OCI-LY7 (cell line): ENCODE data around the gene LYPD5. TPM values are rescaled to one million over a fixed set of nuclear protein-coding genes. Genes with fewer than 3 reads are reported as not detected.

Source experiments
- BruUV-seq: library from RNA; stranded (reverse); fragments of 400-500 nt; replicated peaks from 2 replicates; lab custom pipeline; 2021; lab: Mats Ljungman, UMichigan
- CTCF ChIA-PET: fragments of 300-600 bp; sonication (Branson Sonifier 250); formaldehyde crosslinking; loops from one replicate; lab custom pipeline; 2022; ENCODE audit warnings: antibody characterized with exemption; ENCODE audit not compliant: unreplicated experiment; lab: Charles Lee
- POLR2A ChIA-PET: fragments of 300-600 bp; sonication (Branson Sonifier 250); formaldehyde crosslinking; loops from one replicate; lab custom pipeline; 2022; ENCODE audit warnings: antibody characterized with exemption; lab: Charles Lee
- DNase-seq: peaks from one replicate; pipeline ENCODE4 v3.0.0-alpha.2; 2015; ENCODE audit warnings: low spot score
- H2AFZ ChIP-seq: fragments of 200-600 bp; sonication (generic), shearing (Covaris generic); 2 replicates; pipeline ENCODE4 v1.6.1; 2014; ENCODE audit warnings: mild to moderate bottlenecking, antibody characterized with exemption, low read length, moderate library complexity
- H3K27ac ChIP-seq: fragments of 200-600 bp; sonication (generic); 2 replicates; pipeline ENCODE4 v1.5.1; 2014; ENCODE audit warnings: mixed run types, low read depth, mild to moderate bottlenecking, moderate library complexity, low read length, inconsistent platforms; ENCODE audit not compliant: poor library complexity, severe bottlenecking
- H3K36me3 ChIP-seq: fragments of 200-600 bp; sonication (generic); 2 replicates; pipeline ENCODE4 v1.6.1; 2014; ENCODE audit warnings: mild to moderate bottlenecking, antibody characterized with exemption, low read length, moderate library complexity, mixed read lengths; ENCODE audit not compliant: insufficient read depth
- H3K4me1 ChIP-seq: fragments of 200-600 bp; sonication (generic); 2 replicates; pipeline ENCODE4 v1.5.1; 2014; ENCODE audit warnings: mild to moderate bottlenecking, low read length; ENCODE audit not compliant: insufficient read depth, poor library complexity, severe bottlenecking
- H3K4me2 ChIP-seq: fragments of 200-600 bp; sonication (generic); 2 replicates; pipeline ENCODE4 v1.6.1; 2014; ENCODE audit warnings: mild to moderate bottlenecking, low read length
- H3K4me3 ChIP-seq: fragments of 200-600 bp; sonication (generic); 2 replicates; pipeline ENCODE4 v1.5.1; 2014; ENCODE audit warnings: mild to moderate bottlenecking, low read depth, low read length; ENCODE audit not compliant: poor library complexity, severe bottlenecking
- H3K79me2 ChIP-seq: fragments of 200-600 bp; sonication (generic); 2 replicates; pipeline ENCODE4 v1.6.1; 2016; ENCODE audit warnings: low read depth, mild to moderate bottlenecking, low read length, moderate library complexity, mixed read lengths; ENCODE audit not compliant: insufficient read depth
- H3K9me2 ChIP-seq: fragments of 200-600 bp; sonication (generic); 2 replicates; pipeline ENCODE4 v1.6.1; 2016; ENCODE audit warnings: mild to moderate bottlenecking, low read length, mixed read lengths; ENCODE audit not compliant: insufficient read depth
- H3K9me3 ChIP-seq: fragments of 200-600 bp; sonication (generic); 2 replicates; pipeline ENCODE4 v1.6.1; 2014; ENCODE audit warnings: mild to moderate bottlenecking, mixed run types, low read length, mixed read lengths
- H4K20me1 ChIP-seq: fragments of 200-600 bp; sonication (generic); 2 replicates; pipeline ENCODE4 v1.6.1; 2014; ENCODE audit warnings: mild to moderate bottlenecking, antibody characterized with exemption, low read length, moderate library complexity, mixed read lengths; ENCODE audit not compliant: insufficient read depth
- EZH2phosphoT487 ChIP-seq: fragments of 200-600 bp; sonication (generic); IDR thresholded peaks from 2 replicates; pipeline ENCODE4 v1.6.1; 2018; ENCODE audit warnings: low read depth, borderline replicate concordance, mild to moderate bottlenecking, mixed run types, antibody characterized with exemption, low read length, moderate library complexity, mixed read lengths
- intact Hi-C: fragments of 100-400 bp; cut with micrococcal nuclease; formaldehyde crosslinking; loops from one replicate; pipeline ENCODE4 v1.10.0; 2022; ENCODE audit not compliant: unreplicated experiment
- total RNA-seq, 2 experiments: library from RNA; depleted of rRNA in 1 of 2; stranded (reverse); fragments of >200 nt in 1 of 2; shearing (Covaris generic) in 1 of 2; gene quantifications; 2 replicates each; pipeline ENCODE4 v1.2.3, GENCODE V29; 2014 to 2022
- TF ChIP-seq, protein P1 (sequence below): fragments of 200-600 bp; sonication (generic); conservative IDR thresholded peaks from 2 replicates; pipeline ENCODE4 v1.5.1; 2014; ENCODE audit warnings: mild to moderate bottlenecking, antibody characterized with exemption, low read length, moderate library complexity, mixed read lengths

Gene LYPD5
- total RNA-seq, 2 experiments from 2014 or later, result not detected

DNA sequence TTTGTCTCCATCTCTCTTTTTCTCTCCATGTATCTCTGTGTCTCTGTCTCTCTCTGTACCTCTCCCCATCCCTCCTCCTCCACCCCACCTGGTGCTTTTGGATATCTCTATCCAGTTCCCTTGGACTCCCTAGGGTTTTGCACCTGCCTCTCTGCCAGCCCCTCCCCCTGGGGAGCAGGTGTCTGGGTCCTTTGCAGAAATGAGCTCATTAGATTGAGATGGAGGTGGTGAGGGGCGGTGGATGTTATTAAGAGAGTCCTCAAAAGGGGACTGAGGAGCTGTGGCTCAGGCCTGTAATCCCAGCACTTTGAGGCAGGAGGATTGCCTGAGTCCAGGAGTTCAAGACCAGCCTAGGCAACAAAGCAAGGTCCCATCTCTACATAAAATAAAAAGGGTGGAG, 23.6 kb downstream of the LYPD5 start:
- DNase-seq, result peak; percentile 82
- H3K4me1 ChIP-seq, result peaks cover 74% of the 10 kb centered on the region
- TF ChIP-seq EZH2phosphoT487, result no peak
- TF ChIP-seq, protein P1, sequence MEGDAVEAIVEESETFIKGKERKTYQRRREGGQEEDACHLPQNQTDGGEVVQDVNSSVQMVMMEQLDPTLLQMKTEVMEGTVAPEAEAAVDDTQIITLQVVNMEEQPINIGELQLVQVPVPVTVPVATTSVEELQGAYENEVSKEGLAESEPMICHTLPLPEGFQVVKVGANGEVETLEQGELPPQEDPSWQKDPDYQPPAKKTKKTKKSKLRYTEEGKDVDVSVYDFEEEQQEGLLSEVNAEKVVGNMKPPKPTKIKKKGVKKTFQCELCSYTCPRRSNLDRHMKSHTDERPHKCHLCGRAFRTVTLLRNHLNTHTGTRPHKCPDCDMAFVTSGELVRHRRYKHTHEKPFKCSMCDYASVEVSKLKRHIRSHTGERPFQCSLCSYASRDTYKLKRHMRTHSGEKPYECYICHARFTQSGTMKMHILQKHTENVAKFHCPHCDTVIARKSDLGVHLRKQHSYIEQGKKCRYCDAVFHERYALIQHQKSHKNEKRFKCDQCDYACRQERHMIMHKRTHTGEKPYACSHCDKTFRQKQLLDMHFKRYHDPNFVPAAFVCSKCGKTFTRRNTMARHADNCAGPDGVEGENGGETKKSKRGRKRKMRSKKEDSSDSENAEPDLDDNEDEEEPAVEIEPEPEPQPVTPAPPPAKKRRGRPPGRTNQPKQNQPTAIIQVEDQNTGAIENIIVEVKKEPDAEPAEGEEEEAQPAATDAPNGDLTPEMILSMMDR, result no peak
- H3K36me3 ChIP-seq, result peaks cover 24% of the 10 kb centered on the region
- H3K79me2 ChIP-seq, result peaks cover 41% of the 10 kb centered on the region
- BruUV-seq, result no TSS peak
- ChIA-PET CTCF (interaction anchor here (0.9 to 2.6 kb wide), 2 partner anchors 13 to 23 kb away, joined by 3 to 18 read pairs; no protein-coding TSS in a partner anchor), POLR2A (interaction anchor here (1.0 to 6.7 kb wide), 4 partner anchors 14 to 24 kb away, joined by 4 to 49 read pairs (median 20); partner anchors contain the start of gene SMG9)
- H4K20me1 ChIP-seq, result no peaks in the 10 kb centered on the region
- no peaks in the 10 kb centered on the region for H3K9me2 ChIP-seq
- peak overlapping the region; percentile 91 for H3K4me2 ChIP-seq
- no peaks in the 10 kb centered on the region for H3K9me3 ChIP-seq
- intact Hi-C loops, result loop anchor here (1.0 kb wide), 1 partner anchor 13 kb away; no protein-coding TSS in a partner anchor
- peak overlapping the region; percentile 78 for H3K4me3 ChIP-seq
- peak overlapping the region; percentile 91 for H3K27ac ChIP-seq
- no peak overlapping the region for H2AFZ ChIP-seq

DNA sequence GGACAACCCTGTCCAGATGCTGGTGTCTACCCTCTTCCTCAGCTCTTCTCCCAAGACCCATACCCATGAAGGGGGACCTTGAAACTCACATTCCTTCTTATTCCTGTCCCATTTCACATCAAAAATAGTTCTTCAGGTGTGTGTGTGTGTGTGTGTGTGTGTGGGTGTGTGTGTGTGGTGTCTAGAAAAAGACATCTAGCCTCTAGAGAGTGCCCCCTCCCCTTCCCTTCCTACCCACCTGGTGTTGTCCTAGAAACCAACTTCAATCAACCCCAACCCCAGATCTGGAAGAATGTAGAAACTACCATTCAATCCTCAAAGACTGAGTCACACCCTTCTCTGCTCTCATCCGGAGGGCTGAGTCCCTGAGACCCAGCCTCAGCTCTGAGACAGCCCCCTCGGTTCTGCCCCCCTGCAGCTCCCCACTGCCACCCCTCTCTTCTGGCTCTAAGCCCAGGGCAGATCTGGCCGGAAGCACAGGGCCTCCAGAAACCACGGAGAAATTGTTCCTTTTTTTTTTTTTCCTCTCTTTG, 25.0 kb downstream of the LYPD5 start:
- peak overlapping the region; percentile 91 for H3K27ac ChIP-seq

More for the DNA sequence above, 25.0 kb downstream of the LYPD5 start:
- intact Hi-C loops, result no loop called here
- H3K4me1 ChIP-seq, result peaks cover 68% of the 10 kb centered on the region
- CTCF ChIA-PET, result interaction anchor here (0.5 to 2.6 kb wide), 4 partner anchors 9 to 63 kb away, joined by 3 to 18 read pairs (median 3); no protein-coding TSS in a partner anchor
- H3K79me2 ChIP-seq, result peaks cover 41% of the 10 kb centered on the region
- BruUV-seq, result no TSS peak
- H3K4me3 ChIP-seq, result peak overlapping the region; percentile 78
- H2AFZ ChIP-seq, result no peak overlapping the region
- TF ChIP-seq EZH2phosphoT487, result no peak
- TF ChIP-seq, protein P1, result no peak
- H3K4me2 ChIP-seq, result peak overlapping the region; percentile 91
- DNase-seq, result peak; percentile 82
- POLR2A ChIA-PET, result interaction anchor here (0.6 to 6.7 kb wide), 8 partner anchors 8 to 244 kb away, joined by 3 to 49 read pairs (median 4); partner anchors contain the start of genes SMG9 and ZNF575
- H3K9me3 ChIP-seq, result no peaks in the 10 kb centered on the region
- H4K20me1 ChIP-seq, result no peaks in the 10 kb centered on the region
- peaks cover 38% of the 10 kb centered on the region for H3K36me3 ChIP-seq
- no peaks in the 10 kb centered on the region for H3K9me2 ChIP-seq
